Measurements from ENCODE around the gene ATXN2L. TPM values are rescaled to one million over a fixed set of nuclear protein-coding genes. Genes with fewer than 3 reads are reported as not detected.
A peak's percentile ranks its signal among the peaks of the same experiment; 100 is the strongest.
"Not testable (repeated sequence)": the region's sequence is repeated elsewhere in the genome, so short reads cannot be mapped to it uniquely, and the experiment has no call there.

ATXN2L gene
- 10 to 100 TPM; 43.8 to 62.6 (median 58.1) TPM for total RNA-seq

- peak; percentile 93 for DNase-seq (ENCODE audit: low spot score in 2 of 2)
- H3K27me3 ChIP-seq = no peaks in the 10 kb centered on the region
- peak within 1 kb of the TSS; percentile 99 to 100 (median 100) for H3K4me3 ChIP-seq
- peak within 1 kb of the TSS; percentile 99 to 100 for H3K27ac ChIP-seq
- intact Hi-C loops (cut with DNase I; ENCODE audit: low total_unique reads) = no loop called here
- H3K4me1 ChIP-seq = no peaks in the 10 kb centered on the region
- H3K9me3 ChIP-seq = no peaks in the 10 kb centered on the region
- no peaks in the 10 kb centered on the region for H3K36me3 ChIP-seq
- TF ChIP-seq POLR2A (IDR thresholded peaks at IDR 0.05) (peak; percentile 17), POLR2AphosphoS5 (IDR thresholded peaks at IDR 0.05) (peak; percentile 87 to 94 (median 91)), CTCF (IDR thresholded peaks at IDR 0.05) (peak; percentile 29 to 56 (median 43))
These were observed at the start of gene ATXN2L for GRCh38 chr16:28822520-28823290. ATXN2L (plus strand) TSS chr16:28822999; CDS start chr16:28823260, 261 bp downstream.

GRCh38 chr16:28781697-28782096, 41.1 kb upstream of the ATXN2L start:
- DNase-seq (ENCODE audit: low spot score in 2 of 2); H3K4me3 ChIP-seq; intact Hi-C loops (cut with DNase I; ENCODE audit: low total_unique reads); H3K27me3 ChIP-seq; H3K27ac ChIP-seq; H3K9me3 ChIP-seq; H3K4me1 ChIP-seq; H3K36me3 ChIP-seq: not testable (repeated sequence)

- H3K27me3 ChIP-seq; H3K4me1 ChIP-seq; H3K4me3 ChIP-seq; H3K36me3 ChIP-seq; H3K27ac ChIP-seq; H3K9me3 ChIP-seq; intact Hi-C loops (cut with DNase I; ENCODE audit: low total_unique reads); DNase-seq (ENCODE audit: low spot score in 2 of 2): not testable (repeated sequence)
These were observed 40.4 kb upstream of the ATXN2L start for GRCh38 chr16:28782357-28782756.

GRCh38 chr16:28802235-28803019, 20.4 kb upstream of the ATXN2L start:
- H3K27me3 ChIP-seq; H3K4me1 ChIP-seq; H3K9me3 ChIP-seq; intact Hi-C loops (cut with DNase I; ENCODE audit: low total_unique reads); H3K36me3 ChIP-seq: not testable (repeated sequence)
- DNase-seq (ENCODE audit: low spot score in 2 of 2) = peak; percentile 25 to 73
- peak overlapping the region in 2 of 3 donors; percentile 28 to 50 for H3K4me3 ChIP-seq
- H3K27ac ChIP-seq = peak overlapping the region in 1 of 2 donors; percentile 63

- DNase-seq (ENCODE audit: low spot score in 2 of 2); intact Hi-C loops (cut with DNase I; ENCODE audit: low total_unique reads); H3K36me3 ChIP-seq; H3K4me3 ChIP-seq; H3K27me3 ChIP-seq; H3K27ac ChIP-seq; H3K4me1 ChIP-seq; H3K9me3 ChIP-seq: not testable (repeated sequence)
These were observed 15.2 kb upstream of the ATXN2L start for GRCh38 chr16:28807445-28808120.

- no peak for TF ChIP-seq POLR2AphosphoS5 (IDR thresholded peaks at IDR 0.05)
- TF ChIP-seq POLR2A (IDR thresholded peaks at IDR 0.05) = no peak
- no peak for TF ChIP-seq CTCF (IDR thresholded peaks at IDR 0.05)
- Histone ChIP-seq H3K27ac (no peak overlapping the region), H3K36me3 (no peaks in the 10 kb centered on the region), H3K9me3 (no peaks in the 10 kb centered on the region), H3K27me3 (no peaks in the 10 kb centered on the region), H3K4me1 (no peaks in the 10 kb centered on the region), H3K4me3 (no peak overlapping the region)
- no peak for DNase-seq (ENCODE audit: low spot score in 2 of 2)
- intact Hi-C loops (cut with DNase I; ENCODE audit: low total_unique reads) = no loop called here
These were observed 2.8 kb upstream of the ATXN2L start for GRCh38 chr16:28820016-28820415.

GRCh38 chr16:28820546-28820945, 2.3 kb upstream of the ATXN2L start:
- intact Hi-C loops (cut with DNase I; ENCODE audit: low total_unique reads); DNase-seq (ENCODE audit: low spot score in 2 of 2); H3K36me3 ChIP-seq; H3K4me1 ChIP-seq; H3K9me3 ChIP-seq; H3K27ac ChIP-seq; H3K27me3 ChIP-seq; H3K4me3 ChIP-seq: not testable (repeated sequence)

Data from breast epithelium (tissue), 4 donors.